ENCODE data around the gene C1QTNF3.

DNA sequence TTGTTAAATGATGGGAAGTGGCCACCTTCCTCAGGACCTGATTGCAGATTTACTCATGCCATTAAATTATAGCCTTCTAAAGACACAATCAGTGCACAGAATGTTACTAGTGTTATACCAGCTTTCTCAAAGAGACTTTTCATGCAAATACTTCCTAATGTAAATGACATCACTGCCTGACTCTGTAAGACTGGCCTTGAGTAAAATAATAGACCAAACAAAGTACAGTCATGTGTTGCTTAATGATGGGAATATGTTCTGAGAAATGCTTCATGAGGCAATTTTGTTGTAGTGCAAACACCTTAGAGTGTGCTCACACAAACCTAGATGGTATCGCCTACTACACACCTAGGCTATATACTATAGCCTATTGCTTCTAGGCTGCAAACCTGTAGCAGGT lies 17.0 kb upstream of the C1QTNF3 start:
- TF ChIP-seq, protein P1, sequence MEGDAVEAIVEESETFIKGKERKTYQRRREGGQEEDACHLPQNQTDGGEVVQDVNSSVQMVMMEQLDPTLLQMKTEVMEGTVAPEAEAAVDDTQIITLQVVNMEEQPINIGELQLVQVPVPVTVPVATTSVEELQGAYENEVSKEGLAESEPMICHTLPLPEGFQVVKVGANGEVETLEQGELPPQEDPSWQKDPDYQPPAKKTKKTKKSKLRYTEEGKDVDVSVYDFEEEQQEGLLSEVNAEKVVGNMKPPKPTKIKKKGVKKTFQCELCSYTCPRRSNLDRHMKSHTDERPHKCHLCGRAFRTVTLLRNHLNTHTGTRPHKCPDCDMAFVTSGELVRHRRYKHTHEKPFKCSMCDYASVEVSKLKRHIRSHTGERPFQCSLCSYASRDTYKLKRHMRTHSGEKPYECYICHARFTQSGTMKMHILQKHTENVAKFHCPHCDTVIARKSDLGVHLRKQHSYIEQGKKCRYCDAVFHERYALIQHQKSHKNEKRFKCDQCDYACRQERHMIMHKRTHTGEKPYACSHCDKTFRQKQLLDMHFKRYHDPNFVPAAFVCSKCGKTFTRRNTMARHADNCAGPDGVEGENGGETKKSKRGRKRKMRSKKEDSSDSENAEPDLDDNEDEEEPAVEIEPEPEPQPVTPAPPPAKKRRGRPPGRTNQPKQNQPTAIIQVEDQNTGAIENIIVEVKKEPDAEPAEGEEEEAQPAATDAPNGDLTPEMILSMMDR (conservative IDR thresholded peaks at IDR 0.05 in 1 of 2, IDR thresholded peaks at IDR 0.05 in 1 of 2; ENCODE audit: extremely low read depth in 1 of 2, insufficient read depth in 1 of 2, low read depth in 1 of 2, low read length in 2 of 2), result no peak
- no peak for TF ChIP-seq EZH2 (IDR thresholded peaks at IDR 0.05; ENCODE audit: borderline replicate concordance, low read length)
